Body of pancreas (tissue), 4 donors: Measurements from ENCODE around the gene ACSF3.

Source experiments
- POLR2A ChIP-seq, 3 donors: fragments of 450-650 bp; IDR thresholded peaks; one replicate each; pipeline ENCODE4 v1.6.1; 2016; ENCODE audit warnings: antibody characterized with exemption in 3 of 3, mild to moderate bottlenecking in 2 of 3
- TF ChIP-seq, protein P1 (sequence below), 7 experiments: fragments of 450-650 bp in 4 of 7; fragments of 200-600 bp in 3 of 7; sonication (generic) in 3 of 7; IDR thresholded peaks; one replicate each; pipeline ENCODE4 v1.5.1; 2016 to 2019; ENCODE audit warnings: antibody characterized with exemption in 7 of 7

GRCh38 chr16:89095491-89095951 lies 1.9 kb downstream of the ACSF3 start:
- TF ChIP-seq, protein P1, sequence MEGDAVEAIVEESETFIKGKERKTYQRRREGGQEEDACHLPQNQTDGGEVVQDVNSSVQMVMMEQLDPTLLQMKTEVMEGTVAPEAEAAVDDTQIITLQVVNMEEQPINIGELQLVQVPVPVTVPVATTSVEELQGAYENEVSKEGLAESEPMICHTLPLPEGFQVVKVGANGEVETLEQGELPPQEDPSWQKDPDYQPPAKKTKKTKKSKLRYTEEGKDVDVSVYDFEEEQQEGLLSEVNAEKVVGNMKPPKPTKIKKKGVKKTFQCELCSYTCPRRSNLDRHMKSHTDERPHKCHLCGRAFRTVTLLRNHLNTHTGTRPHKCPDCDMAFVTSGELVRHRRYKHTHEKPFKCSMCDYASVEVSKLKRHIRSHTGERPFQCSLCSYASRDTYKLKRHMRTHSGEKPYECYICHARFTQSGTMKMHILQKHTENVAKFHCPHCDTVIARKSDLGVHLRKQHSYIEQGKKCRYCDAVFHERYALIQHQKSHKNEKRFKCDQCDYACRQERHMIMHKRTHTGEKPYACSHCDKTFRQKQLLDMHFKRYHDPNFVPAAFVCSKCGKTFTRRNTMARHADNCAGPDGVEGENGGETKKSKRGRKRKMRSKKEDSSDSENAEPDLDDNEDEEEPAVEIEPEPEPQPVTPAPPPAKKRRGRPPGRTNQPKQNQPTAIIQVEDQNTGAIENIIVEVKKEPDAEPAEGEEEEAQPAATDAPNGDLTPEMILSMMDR (IDR thresholded peaks at IDR 0.05): no peak
- TF ChIP-seq POLR2A (IDR thresholded peaks at IDR 0.05): no peak
